CD4-positive, alpha-beta T cell treated with Interleukin-4 for 1 hour (primary cell): ENCODE data around the gene CAMK4.

Source experiments
- DNase-seq, 2 donors: peaks; one replicate each; pipeline ENCODE4 v3.0.0-alpha.2; 2020 to 2022

Gene CAMK4

DNA sequence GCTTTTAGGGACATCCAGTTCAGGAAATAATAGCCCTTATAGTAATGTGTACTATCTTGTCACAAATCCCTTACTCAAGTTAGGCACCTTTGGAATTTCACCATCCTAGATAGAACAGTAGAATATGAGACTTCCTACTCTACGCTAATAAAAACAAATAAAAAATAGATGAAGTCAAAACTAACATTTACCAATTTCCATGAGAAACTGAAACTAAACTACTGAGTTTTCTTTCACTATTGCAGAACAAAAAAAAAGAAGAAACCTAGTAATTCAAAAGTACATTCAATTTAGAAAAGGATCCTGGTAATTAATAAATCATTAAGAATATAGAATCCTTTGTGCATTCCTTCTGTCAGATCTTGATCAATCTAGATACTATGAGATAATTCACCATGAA is 274.2 kb downstream of the CAMK4 start:
- no peak for DNase-seq

- DNase-seq = no peak
Measured at GRCh38 chr5:111502956-111503355, 278.8 kb downstream of the CAMK4 start.

DNA sequence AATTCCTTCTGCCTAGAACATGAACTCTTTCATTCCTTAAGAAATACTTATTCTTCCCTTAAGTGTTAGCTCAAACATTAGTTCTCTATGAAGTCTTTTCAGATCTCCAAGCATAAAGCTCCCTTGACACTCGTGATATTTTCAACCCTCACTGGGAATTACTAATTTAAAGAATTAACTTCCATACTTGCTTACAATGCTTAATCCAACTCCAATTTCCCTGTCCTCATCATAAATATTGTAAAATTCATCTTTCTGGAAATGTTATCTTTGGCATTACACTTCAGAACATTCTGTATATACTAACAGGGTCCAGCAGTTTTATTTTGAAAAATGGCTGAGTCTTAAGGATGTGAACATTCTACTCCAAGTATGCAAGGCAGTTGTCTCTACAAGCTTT is 280.9 kb downstream of the CAMK4 start:
- DNase-seq = no peak

DNA sequence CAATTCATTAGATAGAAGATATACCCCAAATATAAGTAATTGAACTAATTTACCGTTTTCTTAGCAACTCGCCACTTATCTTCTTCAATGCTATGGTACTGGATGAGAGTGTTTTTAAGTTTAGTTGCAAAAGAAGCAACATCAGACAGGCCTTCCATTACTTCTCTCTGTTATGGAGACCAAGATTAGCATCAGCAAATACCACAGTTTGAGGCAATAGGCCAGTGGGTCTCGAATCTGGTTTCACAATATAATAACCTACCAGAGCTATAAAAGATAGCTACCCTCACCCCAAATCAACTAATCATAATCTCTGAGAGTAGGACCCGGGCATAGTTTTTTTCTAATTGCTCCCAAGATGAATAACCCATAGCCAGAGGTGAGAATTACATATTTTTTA is 283.1 kb downstream of the CAMK4 start:
- no peak for DNase-seq

DNA sequence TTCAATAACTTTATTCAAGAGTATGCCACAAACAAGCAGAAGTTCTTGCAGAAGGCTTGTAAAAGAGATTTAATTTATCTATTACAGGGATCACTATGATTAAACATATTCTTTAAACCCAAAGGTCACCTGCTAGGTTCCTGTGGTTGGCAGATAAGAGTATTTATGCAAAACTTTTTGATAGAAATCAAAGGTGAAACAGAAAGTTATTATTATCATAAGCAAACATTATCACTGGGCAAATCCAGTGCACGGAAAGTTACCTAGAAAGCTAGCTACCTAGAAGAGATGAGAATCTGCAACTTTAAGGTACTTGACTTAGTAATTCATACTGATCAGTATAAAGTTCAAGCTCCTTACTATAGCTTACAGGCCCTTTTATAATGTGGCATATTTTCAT is 284.9 kb downstream of the CAMK4 start:
- DNase-seq = peak in 1 of 2 donors; percentile 38

GRCh38 chr5:111511174-111511830 is 287.1 kb downstream of the CAMK4 start:
- no peak for DNase-seq

- DNase-seq = no peak
Measured at GRCh38 chr5:111511831-111512374, 287.7 kb downstream of the CAMK4 start.

GRCh38 chr5:111512375-111513130 is 288.4 kb downstream of the CAMK4 start, which contains the start of gene STARD4:
Gene STARD4 (minus strand): TSS chr5:111512535. CDS start chr5:111507433, 5,102 bp downstream.
- DNase-seq = peak; percentile 95

- DNase-seq = no peak
Measured at GRCh38 chr5:111513131-111513520, 288.9 kb downstream of the CAMK4 start.

DNA sequence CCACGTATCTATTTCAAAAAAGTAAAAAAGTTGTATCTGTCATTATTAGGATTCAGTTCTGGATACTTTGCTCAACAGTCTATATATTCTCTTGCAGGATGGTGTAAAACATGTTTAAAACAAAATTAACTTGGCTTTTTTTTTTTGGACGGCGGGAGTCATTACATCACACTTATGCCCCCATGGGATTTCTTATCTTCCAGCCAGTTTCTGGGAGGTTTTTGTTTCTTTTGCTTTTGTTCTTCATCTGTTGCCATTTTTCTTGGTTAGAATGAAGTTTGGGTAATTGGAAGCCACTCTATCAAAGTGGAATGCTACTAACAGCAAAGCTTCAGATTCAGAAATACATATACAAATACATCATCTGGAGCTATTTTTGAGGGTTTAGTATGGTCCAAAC is 289.9 kb downstream of the CAMK4 start:
- no peak for DNase-seq

DNA sequence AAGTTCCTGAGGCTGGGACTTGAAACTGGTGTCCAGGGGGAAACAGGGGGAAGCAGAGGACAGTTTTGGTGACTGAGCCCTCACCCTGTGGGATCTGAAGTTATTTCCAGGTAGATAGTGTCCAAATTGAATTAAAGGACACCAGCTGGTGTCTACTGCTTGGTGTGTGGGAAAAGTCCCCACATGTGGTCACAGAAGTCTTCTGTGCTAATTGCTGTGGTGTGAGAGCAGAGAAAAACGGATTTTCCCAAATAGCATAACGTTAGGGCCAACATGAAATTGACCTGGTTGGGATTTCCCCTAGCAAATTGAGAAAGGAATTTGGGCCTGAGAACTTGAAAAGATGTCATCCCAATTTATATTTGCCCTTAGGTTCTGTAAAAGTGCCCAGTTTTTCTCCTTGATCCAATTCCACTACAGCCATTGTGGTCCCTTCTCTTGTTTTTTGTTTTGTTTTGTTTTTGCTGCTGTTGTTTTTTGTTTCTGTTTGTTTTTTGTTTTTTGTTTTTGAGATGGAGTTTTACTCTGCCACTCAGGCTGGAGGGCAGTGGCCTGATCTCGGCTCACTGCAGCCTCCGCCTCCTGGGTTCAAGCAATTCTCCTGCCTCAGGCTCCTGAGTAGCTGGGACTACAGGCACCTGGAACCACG is 293.8 kb downstream of the CAMK4 start:
- no peak for DNase-seq

DNA sequence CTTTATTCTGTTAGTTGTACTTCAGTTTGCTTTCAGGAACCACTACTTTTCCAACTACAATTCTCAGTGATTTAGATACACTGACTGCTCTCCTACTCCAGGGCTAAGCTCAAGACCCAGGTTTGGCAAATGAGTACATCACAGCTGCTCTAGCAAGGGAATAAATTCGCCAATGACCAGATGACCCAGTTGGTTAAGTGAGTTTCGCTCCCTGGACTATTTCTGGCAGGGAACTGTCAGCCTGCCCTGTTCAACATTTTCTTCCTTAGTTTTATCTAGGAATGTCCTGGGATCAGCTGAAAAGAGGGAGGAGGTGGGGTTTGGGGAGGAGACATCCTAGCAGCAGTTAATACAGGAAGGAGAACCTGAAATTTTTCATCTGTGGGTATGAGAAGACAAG is 294.6 kb downstream of the CAMK4 start:
- no peak for DNase-seq

GRCh38 chr5:111520908-111521307 is 296.7 kb downstream of the CAMK4 start:
- DNase-seq = no peak

GRCh38 chr5:111528056-111528455 is 303.9 kb downstream of the CAMK4 start:
- DNase-seq = no peak

DNA sequence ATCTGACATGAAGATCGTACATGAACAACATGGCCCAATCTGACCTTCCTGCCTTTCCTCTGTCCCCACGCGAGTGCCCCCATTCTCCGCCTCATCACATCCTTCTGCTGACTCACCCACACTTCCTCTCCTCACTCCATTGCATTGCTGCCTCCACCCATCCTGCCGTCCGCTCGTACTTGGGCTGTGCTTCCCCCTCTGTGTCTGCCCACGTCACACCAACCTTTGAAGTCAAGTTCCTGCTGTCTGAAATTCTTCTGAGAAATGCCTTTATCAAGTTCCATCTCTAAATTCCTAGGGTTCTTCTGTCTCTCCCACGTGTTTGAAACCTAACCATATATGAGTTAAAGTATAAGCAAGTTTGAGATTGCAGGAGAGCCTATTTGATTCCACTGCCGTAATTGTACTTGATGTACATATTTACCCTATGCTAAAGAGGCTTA is 306.1 kb downstream of the CAMK4 start:
- DNase-seq = peak; percentile 92 to 94

- no peak for DNase-seq
Measured at GRCh38 chr5:111532886-111533582, 308.9 kb downstream of the CAMK4 start.

DNA sequence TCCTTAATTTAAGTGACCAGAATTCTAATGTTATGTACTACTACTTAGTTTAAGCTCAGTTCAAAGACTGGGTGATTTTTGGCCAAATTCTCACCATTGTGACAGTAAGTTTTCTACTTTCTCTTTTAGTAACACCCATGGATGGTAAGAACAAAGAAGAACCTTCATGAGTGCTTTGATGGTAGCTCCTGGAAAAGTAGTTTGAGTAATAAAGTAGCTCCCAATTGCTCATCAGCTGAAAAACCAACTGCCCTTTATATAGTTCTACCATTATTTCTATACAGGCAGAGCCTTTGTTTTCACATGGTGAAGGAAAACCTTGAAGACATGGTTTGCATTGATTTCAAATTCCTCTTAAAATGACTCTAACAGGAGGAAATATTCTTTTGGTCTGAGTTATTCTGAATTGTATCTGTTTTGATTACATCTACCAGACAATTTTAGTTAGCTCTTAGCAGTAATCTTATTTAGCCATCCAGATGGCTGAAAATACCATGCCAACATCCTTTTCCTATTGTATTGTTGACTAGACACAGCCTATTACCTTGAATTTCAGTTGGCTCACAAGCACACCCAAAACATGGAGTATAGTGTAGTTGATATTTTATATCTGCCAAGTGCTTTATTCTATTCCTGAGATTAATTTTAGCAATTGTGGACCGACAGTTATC is 311.8 kb downstream of the CAMK4 start:
- no peak for DNase-seq

DNA sequence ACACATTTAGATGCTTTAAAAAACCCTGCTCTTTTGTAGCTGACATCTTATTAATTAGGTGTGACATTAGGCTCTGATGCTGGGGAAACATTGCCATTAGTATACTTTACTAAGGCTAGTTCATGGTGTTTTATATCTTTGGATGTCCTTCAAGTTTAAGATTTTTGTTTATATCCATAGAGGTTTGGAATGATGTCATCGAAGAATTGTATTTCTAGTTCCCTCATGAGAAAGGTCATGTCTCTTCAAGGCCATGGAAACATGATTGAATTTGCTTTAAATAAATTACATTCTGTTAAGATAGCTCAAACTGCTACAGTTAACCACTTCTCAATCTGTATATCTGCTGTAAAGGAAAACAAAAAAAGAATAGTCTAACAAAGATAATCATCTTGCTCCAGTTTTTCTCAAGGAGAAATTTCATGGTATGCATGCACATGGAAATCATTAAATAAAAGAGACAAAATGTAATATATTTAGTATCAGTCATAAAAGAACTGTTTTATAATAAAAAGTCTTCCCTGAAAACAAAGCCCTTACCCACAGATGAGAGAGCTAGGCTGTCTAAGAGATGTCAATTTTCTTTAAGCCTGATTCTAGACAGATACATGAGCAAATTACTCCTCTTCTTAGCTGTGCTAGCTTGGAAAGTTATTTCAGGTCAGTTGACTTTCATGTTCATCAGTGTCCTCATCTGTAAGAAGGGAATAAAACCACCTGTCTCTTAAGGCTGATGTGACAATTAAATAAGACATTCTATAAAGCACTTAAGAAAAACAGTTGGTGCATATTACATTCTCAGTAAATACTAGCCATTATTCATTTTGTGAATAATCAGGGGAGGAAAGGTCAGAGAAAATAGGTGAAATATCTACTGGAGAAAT is 313.2 kb downstream of the CAMK4 start:
- no peak for DNase-seq
